ENCODE data around the gene VTCN1.

DNA sequence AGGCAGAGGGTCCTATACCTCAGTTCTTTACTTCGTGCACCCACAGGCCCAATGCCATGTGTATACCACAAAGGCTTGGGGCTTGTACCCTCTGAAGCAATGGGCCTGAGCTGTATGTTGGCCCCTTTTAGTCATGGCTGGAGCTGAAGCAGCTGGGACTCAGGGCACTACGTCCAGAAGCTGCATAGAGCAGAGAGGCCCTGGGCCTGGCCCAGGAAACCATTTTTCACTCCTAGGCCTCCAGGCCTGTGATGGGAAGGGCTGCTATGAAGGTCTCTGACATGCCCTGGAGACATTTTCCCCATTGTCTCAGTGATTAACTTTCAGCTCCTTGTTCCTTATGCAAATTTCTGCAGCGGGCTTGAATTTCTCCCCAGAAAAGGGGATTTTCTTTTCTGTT, 48.1 kb upstream of the VTCN1 start:
- TF ChIP-seq EZH2phosphoT487 (IDR thresholded peaks at IDR 0.05; ENCODE audit: low read depth, severe bottlenecking, unreplicated experiment), result no peak
- TF ChIP-seq, protein P1, sequence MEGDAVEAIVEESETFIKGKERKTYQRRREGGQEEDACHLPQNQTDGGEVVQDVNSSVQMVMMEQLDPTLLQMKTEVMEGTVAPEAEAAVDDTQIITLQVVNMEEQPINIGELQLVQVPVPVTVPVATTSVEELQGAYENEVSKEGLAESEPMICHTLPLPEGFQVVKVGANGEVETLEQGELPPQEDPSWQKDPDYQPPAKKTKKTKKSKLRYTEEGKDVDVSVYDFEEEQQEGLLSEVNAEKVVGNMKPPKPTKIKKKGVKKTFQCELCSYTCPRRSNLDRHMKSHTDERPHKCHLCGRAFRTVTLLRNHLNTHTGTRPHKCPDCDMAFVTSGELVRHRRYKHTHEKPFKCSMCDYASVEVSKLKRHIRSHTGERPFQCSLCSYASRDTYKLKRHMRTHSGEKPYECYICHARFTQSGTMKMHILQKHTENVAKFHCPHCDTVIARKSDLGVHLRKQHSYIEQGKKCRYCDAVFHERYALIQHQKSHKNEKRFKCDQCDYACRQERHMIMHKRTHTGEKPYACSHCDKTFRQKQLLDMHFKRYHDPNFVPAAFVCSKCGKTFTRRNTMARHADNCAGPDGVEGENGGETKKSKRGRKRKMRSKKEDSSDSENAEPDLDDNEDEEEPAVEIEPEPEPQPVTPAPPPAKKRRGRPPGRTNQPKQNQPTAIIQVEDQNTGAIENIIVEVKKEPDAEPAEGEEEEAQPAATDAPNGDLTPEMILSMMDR (IDR thresholded peaks at IDR 0.05; ENCODE audit: poor library complexity), result no peak

Measured in hepatocyte (in vitro differentiated cells).